K562 (cell line): ENCODE measurements around the gene HSF2. TPM values are rescaled to one million over a fixed set of nuclear protein-coding genes. Genes with fewer than 3 reads are reported as not detected.

ENCODE experiments used
- ATAC-seq: fragments of 200-7000 bp; cut with Tn5 transposase; 3 replicates; pipeline ENCODE4 v1.9.1; 2020; ENCODE audit warnings: moderate library complexity
- BruUV-seq: library from RNA; stranded (reverse); fragments of 400-500 nt; replicated peaks from 2 replicates; lab custom pipeline; 2021; lab: Mats Ljungman, UMichigan
- CTCF ChIA-PET: fragments of 300-600 bp; formaldehyde crosslinking; extraction: SDS; loops from one replicate; lab custom pipeline; 2021; ENCODE audit warnings: low intra/inter-chr PET ratio; lab: Yijun Ruan, JAX
- POLR2A ChIA-PET: fragments of 300-600, 350-650 bp; sonication (Branson Sonifier 250); formaldehyde crosslinking; extraction: SDS; loops from one replicate; lab custom pipeline; 2021; ENCODE audit warnings: antibody characterized with exemption, inconsistent platforms; lab: Yijun Ruan, JAX
- DNase-seq, 4 experiments: peaks; one replicate each; pipeline versions ENCODE4 v3.0.0 to v3.0.0-alpha.2; 2011 to 2018; ENCODE audit warnings: low spot score in 3 of 4, mixed read lengths in 3 of 4; ENCODE audit errors: extremely low read depth in 1 of 4
- FAIRE-seq: peaks from 2 replicates; lab custom pipeline; 2011; peaks lifted over from hg19 to GRCh38; lab: Jason Lieb, UNC
- H2AFZ ChIP-seq: 2 replicates; pipeline ENCODE4 v1.6.0; 2011; ENCODE audit warnings: low read depth, low read length, control low read depth, inconsistent platforms
- H3K27ac ChIP-seq: fragments of 200-600 bp; 3 replicates; pipeline ENCODE4 v1.8.0; 2011; ENCODE audit warnings: low read depth, mild to moderate bottlenecking, control low read depth, inconsistent platforms, low read length, moderate library complexity, mixed read lengths; ENCODE audit errors: extremely low read depth
- H3K27me3 ChIP-seq, 2 experiments: fragments of 300-600 bp in 1 of 2; 2 replicates in 1 of 2; 3 replicates in 1 of 2; pipeline versions ENCODE4 v1.6.0 to v1.8.0; 2011; ENCODE audit warnings: inconsistent platforms in 2 of 2, low read length in 2 of 2, mild to moderate bottlenecking in 1 of 2, mixed read lengths in 1 of 2, moderate library complexity in 1 of 2; ENCODE audit not compliant: control insufficient read depth in 2 of 2, insufficient read depth in 2 of 2
- H3K36me3 ChIP-seq: fragments of 300-600 bp; 3 replicates; pipeline ENCODE4 v1.8.0; 2011; ENCODE audit warnings: mild to moderate bottlenecking, low read length, inconsistent platforms; ENCODE audit not compliant: control insufficient read depth, insufficient read depth
- H3K4me1 ChIP-seq, 2 experiments: fragments of 200-600 bp in 1 of 2; replicated peaks in 1 of 2; 2 replicates in 1 of 2; 3 replicates in 1 of 2; pipeline versions ENCODE4 v1.5.1 to v1.8.0; 2011; ENCODE audit warnings: inconsistent platforms in 2 of 2, low read length in 2 of 2, mild to moderate bottlenecking in 1 of 2, mixed read lengths in 1 of 2, moderate library complexity in 1 of 2; ENCODE audit not compliant: control insufficient read depth in 2 of 2, insufficient read depth in 2 of 2
- H3K4me2 ChIP-seq: 2 replicates; pipeline ENCODE4 v1.6.1; 2011; ENCODE audit warnings: low read length, control low read depth, inconsistent platforms, mixed read lengths; ENCODE audit not compliant: insufficient read depth
- H3K4me3 ChIP-seq: fragments of 200-600 bp; sonication (generic), shearing (Covaris generic); 2 replicates; pipeline ENCODE4 v1.5.1; 2016; ENCODE audit warnings: control low read depth, inconsistent platforms
- H3K79me2 ChIP-seq: fragments of 200-600 bp; 3 replicates; pipeline ENCODE4 v1.8.0; 2011; ENCODE audit warnings: low read length, inconsistent platforms; ENCODE audit not compliant: control insufficient read depth, insufficient read depth
- H3K9ac ChIP-seq, 2 experiments: 2 replicates each; pipeline versions ENCODE4 v1.6.0 to v1.6.1; 2011; ENCODE audit warnings: low read depth in 2 of 2, low read length in 2 of 2, control low read depth in 1 of 2, inconsistent platforms in 1 of 2, mild to moderate bottlenecking in 1 of 2, mixed read lengths in 1 of 2; ENCODE audit not compliant: insufficient read depth in 1 of 2
- H3K9me1 ChIP-seq: one replicate; pipeline ENCODE4 v1.6.0; 2011; ENCODE audit warnings: inconsistent platforms, mild to moderate bottlenecking, low read length, moderate library complexity; ENCODE audit not compliant: control insufficient read depth, insufficient read depth
- H3K9me3 ChIP-seq: replicated peaks from 2 replicates; pipeline ENCODE4 v1.5.1; 2011; ENCODE audit warnings: low read depth, low read length, inconsistent platforms; ENCODE audit not compliant: control insufficient read depth, insufficient read depth
- H4K20me1 ChIP-seq: replicated peaks from 2 replicates; pipeline ENCODE4 v1.6.1; 2011; ENCODE audit warnings: low read length, inconsistent platforms, mixed read lengths; ENCODE audit not compliant: control insufficient read depth, insufficient read depth
- CBFB ChIP-seq: sonication (generic); formaldehyde crosslinking; IDR thresholded peaks from 2 replicates; pipeline ENCODE4 v1.4.0; 2020; ENCODE audit warnings: mild to moderate bottlenecking, missing genetic modification reagents
- DDX20 ChIP-seq: fragments of 450-650 bp; IDR thresholded peaks from 2 replicates; pipeline ENCODE4 v1.6.1; 2016; ENCODE audit warnings: missing genetic modification characterization, low read depth, mild to moderate bottlenecking, missing compliant biosample characterization, moderate library complexity
- HDAC6 ChIP-seq: IDR thresholded peaks from 2 replicates; pipeline ENCODE4 v1.6.1; 2012; ENCODE audit warnings: low read depth, mild to moderate bottlenecking, control low read depth, inconsistent platforms, low read length, moderate library complexity
- KAT8 ChIP-seq: fragments of 450-650 bp; IDR thresholded peaks from 2 replicates; pipeline ENCODE4 v1.6.1; 2016; ENCODE audit warnings: low read depth, mild to moderate bottlenecking
- MAFG ChIP-seq: fragments of 450-650 bp; conservative IDR thresholded peaks from 2 replicates; pipeline ENCODE4 v1.6.1; 2016; ENCODE audit warnings: missing genetic modification characterization, missing compliant biosample characterization
- MCM3 ChIP-seq: fragments of 450-650 bp; IDR thresholded peaks from 2 replicates; pipeline ENCODE4 v1.6.1; 2016
- PTTG1 ChIP-seq: fragments of 450-650 bp; IDR thresholded peaks from 2 replicates; pipeline ENCODE4 v1.6.1; 2016; ENCODE audit warnings: low read depth, mild to moderate bottlenecking, missing genetic modification characterization, missing compliant biosample characterization
- WGBS: fragments of 100-300 bp; shearing (Covaris generic); methylation state at CpG from one replicate; pipeline ENCODE4 v1.1.6; 2016; ENCODE audit warnings: low coverage, mixed read lengths; ENCODE audit not compliant: insufficient coverage; ENCODE audit errors: missing lambda C conversion rate; 5-methylcytosine and 5-hydroxymethylcytosine counted together
- in situ Hi-C: fragments of 300-500 bp; cut with MboI; formaldehyde crosslinking; loops from 4 replicates; pipeline ENCODE4 v1.15.0; 2018; ENCODE audit warnings: inconsistent platforms, mixed read lengths
- intact Hi-C: fragments of 100-400 bp; cut with micrococcal nuclease; formaldehyde crosslinking; loops from 2 replicates; pipeline ENCODE4 v1.14.2; 2022
- polyA plus RNA-seq, 8 experiments: library from polyadenylated mRNA; depleted of rRNA in 4 of 8; stranded (reverse) in 5 of 8; unstranded in 3 of 8; fragments of >200 nt; fragmentation: Nextera tagmentation in 2 of 8; fragmentation: Illumina TruSeq in 1 of 8; extraction: Ambion mirVana in 2 of 8; extraction: Trizol in 1 of 8; gene quantifications; 2 replicates each; pipeline versions ENCODE4 v1.2.1 to v1.2.3, GENCODE V29; 2011 to 2014; ENCODE audit warnings: inconsistent platforms in 1 of 8, missing spikeins in 1 of 8
- total RNA-seq, 7 experiments: library from RNA; depleted of rRNA in 6 of 7; stranded (reverse); fragments of >200 nt in 6 of 7; fragmentation: Illumina TruSeq in 2 of 7; extraction: Trizol in 2 of 7; gene quantifications; 2 replicates each; pipeline versions ENCODE4 v1.2.1 to v1.2.3, GENCODE V29; 2011 to 2021; ENCODE audit warnings: low replicate concordance in 1 of 7
- TF ChIP-seq, protein P1 (sequence below): fragments of 250-450 bp; sonication (Bioruptor Pico); IDR thresholded peaks from 2 replicates; pipeline ENCODE4 v1.5.1; 2021; ENCODE audit warnings: mild to moderate bottlenecking
- TF ChIP-seq, protein P2 (sequence below): sonication (generic); formaldehyde crosslinking; IDR thresholded peaks from 2 replicates; pipeline ENCODE4 v1.8.0; 2022; ENCODE audit warnings: mild to moderate bottlenecking, missing genetic modification reagents
- TF ChIP-seq, protein P3 (sequence below): fragments of 250-450 bp; sonication (Bioruptor Pico); IDR thresholded peaks from 2 replicates; pipeline ENCODE4 v1.9.0; 2021; ENCODE audit warnings: mild to moderate bottlenecking
- TF ChIP-seq, protein P4 (sequence below): sonication (generic); formaldehyde crosslinking; IDR thresholded peaks from 2 replicates; pipeline ENCODE4 v1.8.0; 2022; ENCODE audit warnings: mild to moderate bottlenecking, low read depth, missing genetic modification reagents
- TF ChIP-seq, protein P5 (sequence below): sonication (generic); formaldehyde crosslinking; IDR thresholded peaks from 2 replicates; pipeline ENCODE4 v1.8.0; 2022; ENCODE audit warnings: mild to moderate bottlenecking, missing genetic modification reagents, borderline replicate concordance
- TF ChIP-seq, protein P6 (sequence below): sonication (generic); formaldehyde crosslinking; IDR thresholded peaks from 2 replicates; pipeline ENCODE4 v1.8.0; 2022; ENCODE audit warnings: missing genetic modification reagents, mild to moderate bottlenecking, borderline replicate concordance

Gene HSF2
- total and polyA plus RNA-seq, 9 of the 15 experiments (the other 6 are each of a cell fraction or from before 2014, with no cell fraction given): 19.1 to 73.1 (median 29.2) TPM

DNA sequence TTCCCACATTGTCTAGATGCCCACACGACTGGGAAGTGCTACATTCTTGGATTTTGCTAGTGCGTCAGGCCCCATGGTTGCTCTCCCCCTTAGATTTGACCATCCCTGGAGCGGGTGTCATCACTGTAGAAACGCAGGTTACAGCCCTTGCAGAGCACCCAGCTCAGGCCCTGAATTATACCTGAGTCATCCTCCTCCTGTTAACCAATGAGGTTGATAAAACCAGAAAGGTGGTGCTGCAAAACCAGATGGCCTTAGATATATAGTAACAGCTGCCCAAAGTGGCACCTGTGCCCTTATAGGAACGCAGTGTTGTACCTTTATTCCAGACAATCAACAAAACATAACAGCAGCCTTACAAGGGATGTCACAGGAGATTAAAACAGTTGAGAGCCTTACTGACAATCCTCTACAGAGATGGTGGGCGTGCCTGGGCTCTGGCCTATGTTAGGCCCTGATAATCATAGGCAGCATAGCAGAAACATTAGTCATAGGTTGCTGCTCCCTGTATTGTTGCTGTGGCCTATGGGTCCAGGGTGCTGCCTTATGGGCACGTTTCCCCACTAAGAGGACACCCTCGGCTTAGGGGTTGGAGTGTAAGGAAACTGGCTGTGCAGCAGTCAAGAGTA is 33.6 kb upstream of the HSF2 start:
- H3K4me2 ChIP-seq: no peak overlapping the region
- intact Hi-C loops (no loop called here), in situ Hi-C loops (no loop called here)
- no peaks in the 10 kb centered on the region for H4K20me1 ChIP-seq
- DNase-seq (peak in 1 of 4 experiments; percentile 22), FAIRE-seq (no peak), ATAC-seq (peak; percentile 67)
- H3K9me1 ChIP-seq: no peaks in the 10 kb centered on the region
- H3K27me3 ChIP-seq: peaks cover 0 to 8% of the 10 kb centered on the region in 2 experiments; a peak in 2 of 5 replicates
- H2AFZ ChIP-seq: peak overlapping the region; percentile 27; the same call in 1 of the 2 replicates
- CTCF ChIA-PET: no interaction called here
- POLR2A ChIA-PET: interaction anchor here (1.2 kb wide), 1 partner anchor 9 kb away, joined by 3 read pairs; no protein-coding TSS in a partner anchor
- no peaks in the 10 kb centered on the region for H3K79me2 ChIP-seq
- no peak overlapping the region for H3K4me3 ChIP-seq
- 3% methylated on average over 8 of the region's 8 CpGs for WGBS
- H3K36me3 ChIP-seq: no peaks in the 10 kb centered on the region
- H3K4me1 ChIP-seq: no peaks in the 10 kb centered on the region; a peak in 1 of 5 replicates
- no TSS peak for BruUV-seq
- no peaks in the 10 kb centered on the region for H3K9me3 ChIP-seq
- H3K27ac ChIP-seq: no peak overlapping the region
- H3K9ac ChIP-seq: no peak overlapping the region
- TF ChIP-seq, protein P1, sequence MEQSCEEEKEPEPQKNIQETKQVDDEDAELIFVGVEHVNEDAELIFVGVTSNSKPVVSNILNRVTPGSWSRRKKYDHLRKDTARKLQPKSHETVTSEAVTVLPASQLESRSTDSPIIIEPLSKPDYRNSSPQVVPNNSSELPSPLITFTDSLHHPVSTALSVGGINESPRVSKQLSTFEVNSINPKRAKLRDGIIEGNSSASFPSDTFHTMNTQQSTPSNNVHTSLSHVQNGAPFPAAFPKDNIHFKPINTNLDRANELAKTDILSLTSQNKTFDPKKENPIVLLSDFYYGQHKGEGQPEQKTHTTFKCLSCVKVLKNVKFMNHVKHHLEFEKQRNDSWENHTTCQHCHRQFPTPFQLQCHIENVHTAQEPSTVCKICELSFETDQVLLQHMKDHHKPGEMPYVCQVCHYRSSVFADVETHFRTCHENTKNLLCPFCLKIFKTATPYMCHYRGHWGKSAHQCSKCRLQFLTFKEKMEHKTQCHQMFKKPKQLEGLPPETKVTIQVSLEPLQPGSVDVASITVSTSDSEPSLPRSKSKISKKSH: no peak
- TF ChIP-seq KAT8 (no peak), PTTG1 (tag) (no peak), MAFG (peak; percentile 40; the same call in 1 of the 2 replicates), CBFB (no peak), HDAC6 (no peak), DDX20 (tag) (no peak), MCM3 (no peak)
- TF ChIP-seq, protein P2, sequence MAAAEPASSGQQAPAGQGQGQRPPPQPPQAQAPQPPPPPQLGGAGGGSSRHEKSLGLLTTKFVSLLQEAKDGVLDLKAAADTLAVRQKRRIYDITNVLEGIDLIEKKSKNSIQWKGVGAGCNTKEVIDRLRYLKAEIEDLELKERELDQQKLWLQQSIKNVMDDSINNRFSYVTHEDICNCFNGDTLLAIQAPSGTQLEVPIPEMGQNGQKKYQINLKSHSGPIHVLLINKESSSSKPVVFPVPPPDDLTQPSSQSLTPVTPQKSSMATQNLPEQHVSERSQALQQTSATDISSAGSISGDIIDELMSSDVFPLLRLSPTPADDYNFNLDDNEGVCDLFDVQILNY: no peak
- TF ChIP-seq, protein P3, sequence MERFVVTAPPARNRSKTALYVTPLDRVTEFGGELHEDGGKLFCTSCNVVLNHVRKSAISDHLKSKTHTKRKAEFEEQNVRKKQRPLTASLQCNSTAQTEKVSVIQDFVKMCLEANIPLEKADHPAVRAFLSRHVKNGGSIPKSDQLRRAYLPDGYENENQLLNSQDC (CRISPR knock-in tag): no peak
- TF ChIP-seq, protein P4, sequence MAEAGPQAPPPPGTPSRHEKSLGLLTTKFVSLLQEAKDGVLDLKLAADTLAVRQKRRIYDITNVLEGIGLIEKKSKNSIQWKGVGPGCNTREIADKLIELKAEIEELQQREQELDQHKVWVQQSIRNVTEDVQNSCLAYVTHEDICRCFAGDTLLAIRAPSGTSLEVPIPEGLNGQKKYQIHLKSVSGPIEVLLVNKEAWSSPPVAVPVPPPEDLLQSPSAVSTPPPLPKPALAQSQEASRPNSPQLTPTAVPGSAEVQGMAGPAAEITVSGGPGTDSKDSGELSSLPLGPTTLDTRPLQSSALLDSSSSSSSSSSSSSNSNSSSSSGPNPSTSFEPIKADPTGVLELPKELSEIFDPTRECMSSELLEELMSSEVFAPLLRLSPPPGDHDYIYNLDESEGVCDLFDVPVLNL: no peak
- TF ChIP-seq, protein P5, sequence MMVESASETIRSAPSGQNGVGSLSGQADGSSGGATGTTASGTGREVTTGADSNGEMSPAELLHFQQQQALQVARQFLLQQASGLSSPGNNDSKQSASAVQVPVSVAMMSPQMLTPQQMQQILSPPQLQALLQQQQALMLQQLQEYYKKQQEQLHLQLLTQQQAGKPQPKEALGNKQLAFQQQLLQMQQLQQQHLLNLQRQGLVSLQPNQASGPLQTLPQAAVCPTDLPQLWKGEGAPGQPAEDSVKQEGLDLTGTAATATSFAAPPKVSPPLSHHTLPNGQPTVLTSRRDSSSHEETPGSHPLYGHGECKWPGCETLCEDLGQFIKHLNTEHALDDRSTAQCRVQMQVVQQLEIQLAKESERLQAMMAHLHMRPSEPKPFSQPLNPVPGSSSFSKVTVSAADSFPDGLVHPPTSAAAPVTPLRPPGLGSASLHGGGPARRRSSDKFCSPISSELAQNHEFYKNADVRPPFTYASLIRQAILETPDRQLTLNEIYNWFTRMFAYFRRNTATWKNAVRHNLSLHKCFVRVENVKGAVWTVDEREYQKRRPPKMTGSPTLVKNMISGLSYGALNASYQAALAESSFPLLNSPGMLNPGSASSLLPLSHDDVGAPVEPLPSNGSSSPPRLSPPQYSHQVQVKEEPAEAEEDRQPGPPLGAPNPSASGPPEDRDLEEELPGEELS (CRISPR knock-in tag): no peak
- TF ChIP-seq, protein P6, sequence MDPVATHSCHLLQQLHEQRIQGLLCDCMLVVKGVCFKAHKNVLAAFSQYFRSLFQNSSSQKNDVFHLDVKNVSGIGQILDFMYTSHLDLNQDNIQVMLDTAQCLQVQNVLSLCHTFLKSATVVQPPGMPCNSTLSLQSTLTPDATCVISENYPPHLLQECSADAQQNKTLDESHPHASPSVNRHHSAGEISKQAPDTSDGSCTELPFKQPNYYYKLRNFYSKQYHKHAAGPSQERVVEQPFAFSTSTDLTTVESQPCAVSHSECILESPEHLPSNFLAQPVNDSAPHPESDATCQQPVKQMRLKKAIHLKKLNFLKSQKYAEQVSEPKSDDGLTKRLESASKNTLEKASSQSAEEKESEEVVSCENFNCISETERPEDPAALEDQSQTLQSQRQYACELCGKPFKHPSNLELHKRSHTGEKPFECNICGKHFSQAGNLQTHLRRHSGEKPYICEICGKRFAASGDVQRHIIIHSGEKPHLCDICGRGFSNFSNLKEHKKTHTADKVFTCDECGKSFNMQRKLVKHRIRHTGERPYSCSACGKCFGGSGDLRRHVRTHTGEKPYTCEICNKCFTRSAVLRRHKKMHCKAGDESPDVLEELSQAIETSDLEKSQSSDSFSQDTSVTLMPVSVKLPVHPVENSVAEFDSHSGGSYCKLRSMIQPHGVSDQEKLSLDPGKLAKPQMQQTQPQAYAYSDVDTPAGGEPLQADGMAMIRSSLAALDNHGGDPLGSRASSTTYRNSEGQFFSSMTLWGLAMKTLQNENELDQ (CRISPR knock-in tag): no peak
